SJCRH30 (cell line): Measurements from ENCODE around the gene UFC1. TPM values are rescaled to one million over a fixed set of nuclear protein-coding genes. Genes with fewer than 3 reads are reported as not detected.

Experiments used
- DNase-seq, 2 experiments: peaks; one replicate each; pipeline ENCODE4 v3.0.0-alpha.2; 2015 to 2020
- H3K27ac ChIP-seq: fragments of 250-450 bp; sonication (Bioruptor Pico); 2 replicates; pipeline ENCODE4 v1.5.1; 2020; ENCODE audit warnings: mild to moderate bottlenecking, moderate library complexity
- H3K27me3 ChIP-seq: fragments of 250-450 bp; sonication (Bioruptor Pico); 2 replicates; pipeline ENCODE4 v1.5.1; 2020; ENCODE audit warnings: mild to moderate bottlenecking, moderate library complexity
- H3K36me3 ChIP-seq: fragments of 250-450 bp; sonication (Bioruptor Pico); 2 replicates; pipeline ENCODE4 v1.5.1; 2020; ENCODE audit warnings: mild to moderate bottlenecking, moderate library complexity
- H3K4me1 ChIP-seq: fragments of 250-450 bp; sonication (Bioruptor Pico); 2 replicates; pipeline ENCODE4 v1.5.1; 2020; ENCODE audit warnings: mild to moderate bottlenecking, moderate library complexity
- H3K4me3 ChIP-seq: fragments of 250-450 bp; sonication (Bioruptor Pico); 2 replicates; pipeline ENCODE4 v1.5.1; 2020; ENCODE audit warnings: mild to moderate bottlenecking, moderate library complexity
- H3K9me3 ChIP-seq: fragments of 250-450 bp; sonication (Bioruptor Pico); replicated peaks from 2 replicates; pipeline ENCODE4 v1.5.1; 2020; ENCODE audit warnings: mild to moderate bottlenecking, moderate library complexity
- total RNA-seq: library from RNA; depleted of rRNA; stranded (reverse); fragments of >200 nt; shearing (Covaris generic); gene quantifications from 2 replicates; pipeline ENCODE4 v1.2.3, GENCODE V29; 2014

The UFC1 gene
- total RNA-seq, 1 experiment from 2014 or later: 51.6 TPM

GRCh38 chr1:161188381-161188780, 34.6 kb downstream of the UFC1 start:
- peaks cover 32% of the 10 kb centered on the region for H3K36me3 ChIP-seq
- H3K27ac ChIP-seq: no peak overlapping the region
- no peak for DNase-seq
- H3K27me3 ChIP-seq: no peaks in the 10 kb centered on the region
- no peak overlapping the region for H3K4me3 ChIP-seq
- peaks cover 14% of the 10 kb centered on the region for H3K4me1 ChIP-seq
- no peaks in the 10 kb centered on the region for H3K9me3 ChIP-seq

- no peak for DNase-seq
- H3K36me3 ChIP-seq: peaks cover 33% of the 10 kb centered on the region
- no peaks in the 10 kb centered on the region for H3K9me3 ChIP-seq
- no peaks in the 10 kb centered on the region for H3K27me3 ChIP-seq
- no peak overlapping the region for H3K27ac ChIP-seq
- H3K4me3 ChIP-seq: no peak overlapping the region
- peaks cover 14% of the 10 kb centered on the region for H3K4me1 ChIP-seq
Measured at GRCh38 chr1:161189036-161189435, 35.3 kb downstream of the UFC1 start.

- Histone ChIP-seq H3K36me3 (peaks cover 41% of the 10 kb centered on the region), H3K27me3 (no peaks in the 10 kb centered on the region), H3K4me1 (peaks cover 2% of the 10 kb centered on the region), H3K9me3 (no peaks in the 10 kb centered on the region), H3K4me3 (no peak overlapping the region), H3K27ac (no peak overlapping the region)
- no peak for DNase-seq
Measured at GRCh38 chr1:161190962-161191521, 37.3 kb downstream of the UFC1 start.

- Histone ChIP-seq H3K4me3 (no peak overlapping the region), H3K36me3 (peaks cover 41% of the 10 kb centered on the region), H3K9me3 (no peaks in the 10 kb centered on the region), H3K27me3 (no peaks in the 10 kb centered on the region), H3K27ac (no peak overlapping the region), H3K4me1 (peaks cover 5% of the 10 kb centered on the region; the same call in 1 of the 2 replicates)
- DNase-seq: no peak
Measured at GRCh38 chr1:161191971-161192370, 38.2 kb downstream of the UFC1 start.

- Histone ChIP-seq H3K27me3 (no peaks in the 10 kb centered on the region), H3K36me3 (peaks cover 41% of the 10 kb centered on the region), H3K4me1 (peaks cover 5% of the 10 kb centered on the region; the same call in 1 of the 2 replicates), H3K27ac (no peak overlapping the region), H3K9me3 (no peaks in the 10 kb centered on the region), H3K4me3 (no peak overlapping the region)
- peak; percentile 52 to 80 for DNase-seq
Measured at GRCh38 chr1:161192476-161193465, 39.0 kb downstream of the UFC1 start.

- Histone ChIP-seq H3K4me3 (no peak overlapping the region), H3K9me3 (no peaks in the 10 kb centered on the region), H3K27ac (no peak overlapping the region), H3K27me3 (no peaks in the 10 kb centered on the region), H3K4me1 (peaks cover 5% of the 10 kb centered on the region; the same call in 1 of the 2 replicates), H3K36me3 (peaks cover 41% of the 10 kb centered on the region)
- no peak for DNase-seq
Measured at GRCh38 chr1:161193561-161194235, 39.9 kb downstream of the UFC1 start.

GRCh38 chr1:161195171-161195570, 41.4 kb downstream of the UFC1 start:
- DNase-seq: no peak
- Histone ChIP-seq H3K9me3 (no peaks in the 10 kb centered on the region), H3K4me1 (peaks cover 15% of the 10 kb centered on the region), H3K4me3 (no peak overlapping the region), H3K27me3 (no peaks in the 10 kb centered on the region), H3K36me3 (peaks cover 35% of the 10 kb centered on the region), H3K27ac (no peak overlapping the region)

GRCh38 chr1:161196111-161196510, 42.3 kb downstream of the UFC1 start:
- H3K9me3 ChIP-seq: no peaks in the 10 kb centered on the region
- DNase-seq: no peak
- peaks cover 24% of the 10 kb centered on the region for H3K4me1 ChIP-seq
- H3K27ac ChIP-seq: no peak overlapping the region; the same call in 1 of the 2 replicates
- H3K27me3 ChIP-seq: no peaks in the 10 kb centered on the region
- no peak overlapping the region for H3K4me3 ChIP-seq
- H3K36me3 ChIP-seq: peaks cover 32% of the 10 kb centered on the region

GRCh38 chr1:161196521-161197451, 43.0 kb downstream of the UFC1 start:
- Histone ChIP-seq H3K4me3 (peak overlapping the region; percentile 57), H3K4me1 (peaks cover 26% of the 10 kb centered on the region)
- peak; percentile 73 to 78 for DNase-seq

GRCh38 chr1:161197560-161198193, 43.9 kb downstream of the UFC1 start:
- Histone ChIP-seq H3K4me3 (peak overlapping the region; percentile 57), H3K27ac (peak overlapping the region; percentile 93), H3K4me1 (peaks cover 26% of the 10 kb centered on the region), H3K27me3 (no peaks in the 10 kb centered on the region), H3K9me3 (no peaks in the 10 kb centered on the region), H3K36me3 (peaks cover 16% of the 10 kb centered on the region)
- DNase-seq: no peak

More at GRCh38 chr1:161196521-161197451, 43.0 kb downstream of the UFC1 start:
- peak overlapping the region; percentile 93 for H3K27ac ChIP-seq
- H3K27me3 ChIP-seq: no peaks in the 10 kb centered on the region
- no peaks in the 10 kb centered on the region for H3K9me3 ChIP-seq
- H3K36me3 ChIP-seq: peaks cover 25% of the 10 kb centered on the region

GRCh38 chr1:161198194-161198896, 44.6 kb downstream of the UFC1 start:
- Histone ChIP-seq H3K9me3 (no peaks in the 10 kb centered on the region), H3K27me3 (no peaks in the 10 kb centered on the region), H3K4me1 (peaks cover 26% of the 10 kb centered on the region), H3K4me3 (peak overlapping the region; percentile 57), H3K27ac (peak overlapping the region; percentile 93), H3K36me3 (peaks cover 10% of the 10 kb centered on the region)
- DNase-seq: peak; percentile 76 to 85

- H3K27ac ChIP-seq: peak within 1 kb of the TSS; percentile 93
- DNase-seq: peak; percentile 97 to 98
- peaks cover 26% of the 10 kb centered on the region for H3K4me1 ChIP-seq
- peak within 1 kb of the TSS; percentile 57 for H3K4me3 ChIP-seq
- no peaks in the 10 kb centered on the region for H3K27me3 ChIP-seq
- H3K36me3 ChIP-seq: peaks cover 8% of the 10 kb centered on the region
- H3K9me3 ChIP-seq: no peaks in the 10 kb centered on the region
Measured at GRCh38 chr1:161198897-161199431, 45.2 kb downstream of the UFC1 start, which contains the start of gene ADAMTS4. TSS of gene ADAMTS4 (minus strand) at chr1:161199054. CDS start at chr1:161198627, 427 bp downstream.
